Measurements from ENCODE around the gene SYT8. TPM values are rescaled to one million over a fixed set of nuclear protein-coding genes. Genes with fewer than 3 reads are reported as not detected.

Gene SYT8
- total RNA-seq, 2 donors from 2014 or later, result 3.4 to 3.6 TPM

DNA sequence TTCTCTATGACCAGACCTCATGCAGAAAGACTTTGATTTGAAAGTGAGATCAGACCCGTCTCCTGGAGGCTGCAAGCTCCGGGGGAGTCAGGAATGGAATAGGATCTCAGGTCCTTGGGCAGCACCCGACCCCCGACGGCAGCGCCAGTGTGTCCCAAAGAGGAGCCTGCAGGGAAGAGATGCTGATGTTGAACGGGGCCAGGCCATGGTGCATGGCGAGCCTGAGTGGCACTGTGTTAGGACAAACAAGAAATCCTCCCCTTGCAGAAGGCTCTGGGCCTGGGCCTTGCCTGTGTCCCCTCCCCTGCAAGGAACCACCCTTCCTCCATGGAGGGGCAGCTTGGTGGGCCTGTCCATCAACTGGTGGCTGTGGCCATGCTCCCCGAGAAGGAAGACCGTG lies 20.1 kb upstream of the SYT8 start:
- Histone ChIP-seq H3K4me1 (ENCODE audit: control insufficient read depth in 1 of 2, low read depth in 2 of 2) (peaks cover 3 to 11% of the 10 kb centered on the region in 2 donors), H3K4me3 (no peak overlapping the region), H3K27ac (no peak overlapping the region), H3K36me3 (no peaks in the 10 kb centered on the region), H3K9me3 (no peaks in the 10 kb centered on the region), H3K27me3 (replicated peaks; ENCODE audit: insufficient read depth) (no peaks in the 10 kb centered on the region)
- DNase-seq (ENCODE audit: low spot score), result no peak
- no peak for ATAC-seq (ENCODE audit: insufficient number of reproducible peaks, low FRiP score, low read depth)
- TF ChIP-seq, protein P1, sequence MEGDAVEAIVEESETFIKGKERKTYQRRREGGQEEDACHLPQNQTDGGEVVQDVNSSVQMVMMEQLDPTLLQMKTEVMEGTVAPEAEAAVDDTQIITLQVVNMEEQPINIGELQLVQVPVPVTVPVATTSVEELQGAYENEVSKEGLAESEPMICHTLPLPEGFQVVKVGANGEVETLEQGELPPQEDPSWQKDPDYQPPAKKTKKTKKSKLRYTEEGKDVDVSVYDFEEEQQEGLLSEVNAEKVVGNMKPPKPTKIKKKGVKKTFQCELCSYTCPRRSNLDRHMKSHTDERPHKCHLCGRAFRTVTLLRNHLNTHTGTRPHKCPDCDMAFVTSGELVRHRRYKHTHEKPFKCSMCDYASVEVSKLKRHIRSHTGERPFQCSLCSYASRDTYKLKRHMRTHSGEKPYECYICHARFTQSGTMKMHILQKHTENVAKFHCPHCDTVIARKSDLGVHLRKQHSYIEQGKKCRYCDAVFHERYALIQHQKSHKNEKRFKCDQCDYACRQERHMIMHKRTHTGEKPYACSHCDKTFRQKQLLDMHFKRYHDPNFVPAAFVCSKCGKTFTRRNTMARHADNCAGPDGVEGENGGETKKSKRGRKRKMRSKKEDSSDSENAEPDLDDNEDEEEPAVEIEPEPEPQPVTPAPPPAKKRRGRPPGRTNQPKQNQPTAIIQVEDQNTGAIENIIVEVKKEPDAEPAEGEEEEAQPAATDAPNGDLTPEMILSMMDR (IDR thresholded peaks at IDR 0.05), result no peak

DNA sequence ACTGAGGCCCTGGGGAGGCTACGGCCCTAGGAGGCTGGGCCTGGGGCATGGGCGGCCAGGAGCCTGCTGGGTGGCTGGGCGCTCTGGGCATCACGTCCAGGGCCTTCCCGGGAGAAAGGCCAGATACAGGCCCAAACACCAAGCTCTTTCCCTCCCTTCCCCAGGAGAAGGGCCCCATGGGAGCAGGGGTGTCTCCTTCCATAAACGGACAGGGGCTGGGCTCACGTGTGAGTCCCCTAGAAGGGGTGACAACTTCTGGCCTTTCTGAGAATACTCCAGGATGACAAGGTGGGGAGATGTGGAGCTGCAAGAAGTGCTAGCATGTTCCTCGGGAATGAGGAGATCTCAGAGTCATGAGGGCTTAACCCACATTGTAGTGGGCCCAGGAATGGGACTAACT lies 19.5 kb upstream of the SYT8 start:
- H3K27ac ChIP-seq, result no peak overlapping the region
- H3K4me3 ChIP-seq, result no peak overlapping the region
- H3K9me3 ChIP-seq, result no peaks in the 10 kb centered on the region
- DNase-seq (ENCODE audit: low spot score) (no peak), ATAC-seq (ENCODE audit: insufficient number of reproducible peaks, low FRiP score, low read depth) (no peak)
- peaks cover 7 to 15% of the 10 kb centered on the region in 2 donors for H3K4me1 ChIP-seq (ENCODE audit: control insufficient read depth in 1 of 2, low read depth in 2 of 2)
- H3K27me3 ChIP-seq (replicated peaks; ENCODE audit: insufficient read depth), result no peaks in the 10 kb centered on the region
- H3K36me3 ChIP-seq, result no peaks in the 10 kb centered on the region
- TF ChIP-seq, protein P1 (IDR thresholded peaks at IDR 0.05), result no peak

DNA sequence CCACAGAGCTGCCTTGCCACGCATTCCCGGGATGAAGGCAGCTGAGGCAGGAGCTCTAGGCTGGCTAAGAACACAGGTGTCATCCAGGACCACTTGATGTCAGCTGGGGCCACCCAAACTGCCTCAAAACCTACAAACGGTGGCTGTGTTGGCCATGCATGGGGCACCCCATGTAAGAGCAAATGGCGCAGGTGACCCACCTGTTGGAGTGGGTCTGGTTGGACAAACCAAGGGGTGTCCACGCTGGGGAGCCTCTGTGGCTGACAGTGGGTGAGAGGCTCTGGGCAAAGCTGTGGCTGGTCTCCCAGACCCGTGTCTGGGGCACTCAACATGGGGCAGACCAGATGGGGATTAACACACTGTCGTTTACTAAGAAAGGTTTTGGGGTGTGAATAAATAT lies 19.0 kb upstream of the SYT8 start:
- Histone ChIP-seq H3K27ac (no peak overlapping the region), H3K4me3 (no peak overlapping the region), H3K27me3 (replicated peaks; ENCODE audit: insufficient read depth) (no peaks in the 10 kb centered on the region), H3K36me3 (no peaks in the 10 kb centered on the region), H3K9me3 (no peaks in the 10 kb centered on the region), H3K4me1 (ENCODE audit: control insufficient read depth in 1 of 2, low read depth in 2 of 2) (peaks cover 9 to 20% of the 10 kb centered on the region in 2 donors)
- TF ChIP-seq, protein P1 (IDR thresholded peaks at IDR 0.05), result no peak
- no peak for DNase-seq (ENCODE audit: low spot score)
- no peak for ATAC-seq (ENCODE audit: insufficient number of reproducible peaks, low FRiP score, low read depth)

DNA sequence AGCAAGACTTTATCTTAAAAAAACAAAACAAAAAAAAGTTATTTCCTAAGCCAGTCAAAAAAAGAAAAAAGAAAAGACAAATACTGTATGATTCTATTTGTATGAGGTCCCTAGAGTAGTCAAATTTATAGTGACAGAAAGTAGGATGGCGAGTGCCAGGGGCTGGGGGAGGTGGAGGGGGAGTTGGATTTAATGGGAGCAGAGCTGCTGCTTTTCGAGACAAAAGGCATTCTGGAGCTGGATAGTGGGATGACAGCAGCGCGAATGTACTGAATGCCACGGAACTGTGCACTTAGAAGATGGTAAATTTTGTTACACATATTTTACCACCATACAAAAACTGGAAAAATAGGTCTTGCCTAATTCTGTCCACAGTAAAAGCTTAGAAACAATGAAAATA lies 17.8 kb upstream of the SYT8 start:
- Histone ChIP-seq H3K4me1 (ENCODE audit: control insufficient read depth in 1 of 2, low read depth in 2 of 2) (peaks cover 10 to 25% of the 10 kb centered on the region in 2 donors), H3K27ac (peak overlapping the region in 1 of 2 donors; percentile 42), H3K36me3 (no peaks in the 10 kb centered on the region), H3K9me3 (no peaks in the 10 kb centered on the region), H3K4me3 (no peak overlapping the region), H3K27me3 (replicated peaks; ENCODE audit: insufficient read depth) (no peaks in the 10 kb centered on the region)
- DNase-seq (ENCODE audit: low spot score), result no peak
- ATAC-seq (ENCODE audit: insufficient number of reproducible peaks, low FRiP score, low read depth), result no peak
- TF ChIP-seq, protein P1 (IDR thresholded peaks at IDR 0.05), result no peak

DNA sequence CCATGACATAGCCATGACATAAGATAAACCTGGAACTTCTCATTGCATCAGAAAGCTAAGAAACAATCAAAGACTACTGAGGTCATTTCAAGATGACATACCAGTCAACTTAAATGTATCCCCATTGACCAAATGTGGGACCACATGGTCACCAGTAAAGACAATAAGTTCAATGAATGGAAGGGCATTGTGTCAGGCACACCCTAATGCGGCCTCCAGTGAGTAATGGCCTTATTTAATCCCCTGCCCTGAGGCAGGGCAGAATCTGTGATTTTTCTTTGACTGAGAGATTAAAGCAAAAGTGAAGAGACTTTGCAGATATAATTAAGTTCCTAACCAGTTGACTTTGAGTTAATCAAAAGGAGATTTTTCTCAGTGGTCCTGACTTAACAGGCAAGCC lies 17.3 kb upstream of the SYT8 start:
- TF ChIP-seq, protein P1 (IDR thresholded peaks at IDR 0.05), result no peak
- no peaks in the 10 kb centered on the region for H3K36me3 ChIP-seq
- H3K27ac ChIP-seq, result peak overlapping the region in 1 of 2 donors; percentile 42
- H3K4me1 ChIP-seq (ENCODE audit: control insufficient read depth in 1 of 2, low read depth in 2 of 2), result peaks cover 10 to 31% of the 10 kb centered on the region in 2 donors
- no peak for DNase-seq (ENCODE audit: low spot score)
- H3K9me3 ChIP-seq, result no peaks in the 10 kb centered on the region
- no peak overlapping the region for H3K4me3 ChIP-seq
- no peak for ATAC-seq (ENCODE audit: insufficient number of reproducible peaks, low FRiP score, low read depth)
- H3K27me3 ChIP-seq (replicated peaks; ENCODE audit: insufficient read depth), result no peaks in the 10 kb centered on the region
